ENCODE results near the gene BCL10. TPM values are rescaled to one million over a fixed set of nuclear protein-coding genes. Genes with fewer than 3 reads are reported as not detected.

The BCL10 gene
- total and polyA plus RNA-seq, 2 of the 13 experiments (the other 11 are each of a cell fraction or from before 2014, with no cell fraction given), result 3.7 to 14.1 TPM

DNA sequence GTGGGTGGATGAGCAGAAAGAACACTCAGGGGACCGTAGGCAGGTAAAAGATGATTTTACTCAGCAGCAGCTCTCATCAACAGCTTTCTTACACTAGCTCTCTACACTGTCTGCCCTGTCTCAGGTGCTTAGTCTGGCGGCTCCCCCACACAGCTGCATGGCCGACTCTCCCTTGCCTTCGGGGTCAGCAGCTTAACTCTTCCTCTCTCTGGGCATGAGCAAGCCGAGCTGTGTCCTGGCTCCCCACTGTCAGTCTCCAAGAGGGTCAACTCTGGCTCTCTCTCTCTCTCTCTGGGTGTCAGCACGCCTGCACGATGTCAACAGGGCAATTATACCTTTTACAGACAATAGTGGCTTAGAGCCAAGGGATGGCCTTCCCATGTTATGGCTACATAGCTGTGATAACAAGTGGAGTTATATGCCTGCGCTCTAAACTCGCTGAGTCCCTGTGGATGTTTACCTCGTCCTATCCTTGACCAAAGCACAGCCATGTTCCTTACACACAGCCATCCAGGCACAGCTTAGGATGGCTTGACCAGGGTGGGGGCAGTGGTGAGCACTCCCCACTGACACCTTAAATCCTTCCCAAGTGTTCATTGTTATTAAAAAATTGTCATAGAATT, 3.1 kb upstream of the BCL10 start:
- Histone ChIP-seq H3K4me1 (ENCODE audit: insufficient read depth, low read length) (peaks cover 58% of the 10 kb centered on the region), H3K27ac (ENCODE audit: extremely low read length, insufficient read depth, low read length) (no peak overlapping the region), H3K36me3 (replicated peaks in 1 of 2; ENCODE audit: control insufficient read depth in 1 of 2, insufficient read depth in 2 of 2, low read length in 2 of 2) (no peaks in the 10 kb centered on the region), H3K9me3 (ENCODE audit: low read length) (no peaks in the 10 kb centered on the region), H3K79me2 (ENCODE audit: insufficient read depth, low read length) (peaks cover 16% of the 10 kb centered on the region), H2AFZ (ENCODE audit: low read length) (peak overlapping the region; percentile 68), H3K27me3 (ENCODE audit: control insufficient read depth in 1 of 2, insufficient read depth in 2 of 2, low read length in 2 of 2) (no peaks in the 10 kb centered on the region; a peak in 1 of 5 replicates), H3K9ac (ENCODE audit: insufficient read depth, low read depth, low read length) (peak overlapping the region; percentile 35; the same call in 1 of the 2 replicates), H4K20me1 (ENCODE audit: insufficient read depth, low read length) (0 out of 2 replicates have a peak, but pooled peaks cover 5% of the 10 kb centered on the region), H3K4me3 (replicated peaks in 1 of 3; ENCODE audit: insufficient read depth in 1 of 3, low read depth in 2 of 3, low read length in 3 of 3) (peak overlapping the region; percentile 19 to 51 (median 21); a peak in 5 of 6 replicates), H3K4me2 (ENCODE audit: low read depth, low read length) (peak overlapping the region; percentile 72)
- 47% methylated on average over 8 of the region's 10 CpGs for WGBS (ENCODE audit: low lambda C conversion rate)
- ChIA-PET CTCF (ENCODE audit: low intra/inter-chr PET ratio, low total read pairs) (no interaction called here), POLR2A (interaction anchor here (1.2 kb wide), 1 partner anchor 773 kb away, joined by 3 read pairs; the partner anchor contains the start of genes GNG5 and SPATA1)
- BruUV-seq (replicated peaks), result no TSS peak
- intact Hi-C loops (cut with micrococcal nuclease; ENCODE audit: unreplicated experiment), result loop anchor here (2.0 kb wide), 1 partner anchor 47 kb away; no protein-coding TSS in a partner anchor
- in situ Hi-C loops (cut with HindIII; ENCODE audit: extremely low pct_ligation_motif_present, low pct_unique_long_range_greater_than_20kb), result no loop called here
- no peak for TF ChIP-seq EHMT2 (IDR thresholded peaks at IDR 0.05; ENCODE audit: borderline replicate concordance, low read depth, low read length)
- TF ChIP-seq, protein P1, sequence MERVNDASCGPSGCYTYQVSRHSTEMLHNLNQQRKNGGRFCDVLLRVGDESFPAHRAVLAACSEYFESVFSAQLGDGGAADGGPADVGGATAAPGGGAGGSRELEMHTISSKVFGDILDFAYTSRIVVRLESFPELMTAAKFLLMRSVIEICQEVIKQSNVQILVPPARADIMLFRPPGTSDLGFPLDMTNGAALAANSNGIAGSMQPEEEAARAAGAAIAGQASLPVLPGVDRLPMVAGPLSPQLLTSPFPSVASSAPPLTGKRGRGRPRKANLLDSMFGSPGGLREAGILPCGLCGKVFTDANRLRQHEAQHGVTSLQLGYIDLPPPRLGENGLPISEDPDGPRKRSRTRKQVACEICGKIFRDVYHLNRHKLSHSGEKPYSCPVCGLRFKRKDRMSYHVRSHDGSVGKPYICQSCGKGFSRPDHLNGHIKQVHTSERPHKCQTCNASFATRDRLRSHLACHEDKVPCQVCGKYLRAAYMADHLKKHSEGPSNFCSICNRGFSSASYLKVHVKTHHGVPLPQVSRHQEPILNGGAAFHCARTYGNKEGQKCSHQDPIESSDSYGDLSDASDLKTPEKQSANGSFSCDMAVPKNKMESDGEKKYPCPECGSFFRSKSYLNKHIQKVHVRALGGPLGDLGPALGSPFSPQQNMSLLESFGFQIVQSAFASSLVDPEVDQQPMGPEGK (CRISPR knock-in tag; IDR thresholded peaks at IDR 0.05), result peak; percentile 42; the same call in 1 of the 2 replicates
- TF ChIP-seq, protein P2, sequence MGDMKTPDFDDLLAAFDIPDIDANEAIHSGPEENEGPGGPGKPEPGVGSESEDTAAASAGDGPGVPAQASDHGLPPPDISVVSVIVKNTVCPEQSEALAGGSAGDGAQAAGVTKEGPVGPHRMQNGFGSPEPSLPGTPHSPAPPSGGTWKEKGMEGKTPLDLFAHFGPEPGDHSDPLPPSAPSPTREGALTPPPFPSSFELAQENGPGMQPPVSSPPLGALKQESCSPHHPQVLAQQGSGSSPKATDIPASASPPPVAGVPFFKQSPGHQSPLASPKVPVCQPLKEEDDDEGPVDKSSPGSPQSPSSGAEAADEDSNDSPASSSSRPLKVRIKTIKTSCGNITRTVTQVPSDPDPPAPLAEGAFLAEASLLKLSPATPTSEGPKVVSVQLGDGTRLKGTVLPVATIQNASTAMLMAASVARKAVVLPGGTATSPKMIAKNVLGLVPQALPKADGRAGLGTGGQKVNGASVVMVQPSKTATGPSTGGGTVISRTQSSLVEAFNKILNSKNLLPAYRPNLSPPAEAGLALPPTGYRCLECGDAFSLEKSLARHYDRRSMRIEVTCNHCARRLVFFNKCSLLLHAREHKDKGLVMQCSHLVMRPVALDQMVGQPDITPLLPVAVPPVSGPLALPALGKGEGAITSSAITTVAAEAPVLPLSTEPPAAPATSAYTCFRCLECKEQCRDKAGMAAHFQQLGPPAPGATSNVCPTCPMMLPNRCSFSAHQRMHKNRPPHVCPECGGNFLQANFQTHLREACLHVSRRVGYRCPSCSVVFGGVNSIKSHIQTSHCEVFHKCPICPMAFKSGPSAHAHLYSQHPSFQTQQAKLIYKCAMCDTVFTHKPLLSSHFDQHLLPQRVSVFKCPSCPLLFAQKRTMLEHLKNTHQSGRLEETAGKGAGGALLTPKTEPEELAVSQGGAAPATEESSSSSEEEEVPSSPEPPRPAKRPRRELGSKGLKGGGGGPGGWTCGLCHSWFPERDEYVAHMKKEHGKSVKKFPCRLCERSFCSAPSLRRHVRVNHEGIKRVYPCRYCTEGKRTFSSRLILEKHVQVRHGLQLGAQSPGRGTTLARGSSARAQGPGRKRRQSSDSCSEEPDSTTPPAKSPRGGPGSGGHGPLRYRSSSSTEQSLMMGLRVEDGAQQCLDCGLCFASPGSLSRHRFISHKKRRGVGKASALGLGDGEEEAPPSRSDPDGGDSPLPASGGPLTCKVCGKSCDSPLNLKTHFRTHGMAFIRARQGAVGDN (CRISPR knock-in tag; IDR thresholded peaks at IDR 0.05), result peak; percentile 57
- TF ChIP-seq U2AF1 (optimal IDR thresholded peaks at IDR 0.05; ENCODE audit: low read depth, low read length), result no peak
- TF ChIP-seq ZNF569 (CRISPR knock-in tag; IDR thresholded peaks at IDR 0.05; ENCODE audit: borderline replicate concordance), result no peak
- no peak for TF ChIP-seq SOX13 (IDR thresholded peaks at IDR 0.05)
- peak in 1 of 2 experiments; percentile 38; a peak in 2 of 4 replicates for TF ChIP-seq SOX13 (CRISPR knock-in tag; conservative IDR thresholded peaks at IDR 0.05 in 1 of 2, IDR thresholded peaks at IDR 0.05 in 1 of 2)
- peak; percentile 83; the same call in 1 of the 2 replicates for TF ChIP-seq ZSCAN31 (CRISPR knock-in tag; IDR thresholded peaks at IDR 0.05; ENCODE audit: low read depth)
- no peak for ATAC-seq
- no peak for FAIRE-seq
- no peak for DNase-seq (ENCODE audit: low spot score)
